CD14-positive monocyte (primary cell): ENCODE data around the gene LFNG. TPM values are rescaled to one million over a fixed set of nuclear protein-coding genes. Genes with fewer than 3 reads are reported as not detected.

Experiments
- DNase-seq, 3 donors: peaks; one replicate each; pipeline ENCODE4 v3.0.0-alpha.2; 2011 to 2022
- H2AFZ ChIP-seq: 2 replicates; pipeline ENCODE4 v1.6.0; 2012; ENCODE audit warnings: mild to moderate bottlenecking, low read depth, low read length, inconsistent platforms; ENCODE audit not compliant: insufficient read depth, poor library complexity, severe bottlenecking
- H3K27ac ChIP-seq, 2 donors: 1 replicate in 1 of 2; 2 replicates in 1 of 2; pipeline ENCODE4 v1.5.1; 2012 to 2013; ENCODE audit warnings: low read length in 2 of 2, control low read depth in 1 of 2, inconsistent platforms in 1 of 2, low read depth in 1 of 2, mild to moderate bottlenecking in 1 of 2
- H3K27me3 ChIP-seq, 2 donors: one replicate each; pipeline versions ENCODE4 v1.6.0 to v1.6.1; 2011 to 2013; ENCODE audit warnings: low read length in 2 of 2; ENCODE audit not compliant: control insufficient read depth in 2 of 2, insufficient read depth in 2 of 2
- H3K36me3 ChIP-seq, 2 donors: replicated peaks in 1 of 2; 1 replicate in 1 of 2; 2 replicates in 1 of 2; pipeline versions ENCODE4 v1.5.1 to v1.6.1; 2012 to 2013; ENCODE audit warnings: low read length in 2 of 2, control low read depth in 1 of 2, inconsistent platforms in 1 of 2, mild to moderate bottlenecking in 1 of 2; ENCODE audit not compliant: insufficient read depth in 2 of 2, control insufficient read depth in 1 of 2
- H3K4me1 ChIP-seq, 2 donors: 1 replicate in 1 of 2; 2 replicates in 1 of 2; pipeline versions ENCODE4 v1.5.1 to v1.6.1; 2012 to 2013; ENCODE audit warnings: low read length in 2 of 2, control low read depth in 1 of 2, inconsistent platforms in 1 of 2, mild to moderate bottlenecking in 1 of 2, moderate library complexity in 1 of 2; ENCODE audit not compliant: insufficient read depth in 2 of 2, control insufficient read depth in 1 of 2
- H3K4me2 ChIP-seq: replicated peaks from 2 replicates; pipeline ENCODE3; 2012; ENCODE audit warnings: low read length, moderate library complexity, mild to moderate bottlenecking; ENCODE audit not compliant: poor library complexity, severe bottlenecking; ENCODE audit errors: extremely low read depth
- H3K4me3 ChIP-seq, 3 experiments: fragments of 200-600 bp in 1 of 3; sonication (generic) in 1 of 3; replicated peaks in 1 of 3; 1 replicate in 2 of 3; 2 replicates in 1 of 3; pipeline ENCODE4 v1.5.1; 2011 to 2013; ENCODE audit warnings: low read length in 3 of 3, mild to moderate bottlenecking in 3 of 3, control low read depth in 2 of 3, low read depth in 2 of 3, inconsistent platforms in 1 of 3, moderate library complexity in 1 of 3
- H3K79me2 ChIP-seq: 2 replicates; pipeline ENCODE4 v1.6.0; 2012; ENCODE audit warnings: mild to moderate bottlenecking, control low read depth, inconsistent platforms, low read length, moderate library complexity; ENCODE audit not compliant: insufficient read depth
- H3K9ac ChIP-seq: 2 replicates; pipeline ENCODE4 v1.6.0; 2017; ENCODE audit warnings: low read length, mild to moderate bottlenecking; ENCODE audit not compliant: insufficient read depth, poor library complexity, severe bottlenecking
- H3K9me3 ChIP-seq, 2 donors: replicated peaks in 1 of 2; 1 replicate in 1 of 2; 2 replicates in 1 of 2; pipeline versions ENCODE4 v1.5.1 to v1.6.1; 2012 to 2013; ENCODE audit warnings: low read length in 2 of 2, control low read depth in 1 of 2; ENCODE audit not compliant: control insufficient read depth in 1 of 2, insufficient read depth in 1 of 2
- H4K20me1 ChIP-seq: 2 replicates; pipeline ENCODE4 v1.6.0; 2012; ENCODE audit warnings: mild to moderate bottlenecking, low read length, control low read depth, moderate library complexity; ENCODE audit not compliant: insufficient read depth
- H3K27ac Mint-ChIP-seq, 7 donors: one replicate each; pipeline ENCODE4 v1.8.0; 2020; ENCODE audit warnings: mild to moderate bottlenecking in 7 of 7, mixed read lengths in 7 of 7, moderate library complexity in 6 of 7, inconsistent platforms in 2 of 7
- H3K27me3 Mint-ChIP-seq, 3 donors: one replicate each; pipeline ENCODE4 v1.8.0; 2021 to 2022; ENCODE audit warnings: low read depth in 3 of 3, mild to moderate bottlenecking in 3 of 3, mixed read lengths in 3 of 3, moderate library complexity in 3 of 3, inconsistent platforms in 1 of 3
- H3K36me3 Mint-ChIP-seq, 2 donors: one replicate each; pipeline ENCODE4 v1.8.0; 2020; ENCODE audit warnings: mixed read lengths in 2 of 2, inconsistent platforms in 1 of 2, mild to moderate bottlenecking in 1 of 2
- H3K4me1 Mint-ChIP-seq: one replicate; pipeline ENCODE4 v1.8.0; 2020; ENCODE audit warnings: mild to moderate bottlenecking, mixed read lengths
- H3K4me3 Mint-ChIP-seq, 2 donors: one replicate each; pipeline ENCODE4 v1.8.0; 2020; ENCODE audit warnings: mild to moderate bottlenecking in 2 of 2, mixed read lengths in 2 of 2, moderate library complexity in 1 of 2
- H3K9me3 Mint-ChIP-seq, 7 donors: one replicate each; pipeline ENCODE4 v1.8.0; 2020 to 2022; ENCODE audit warnings: mixed read lengths in 7 of 7, mild to moderate bottlenecking in 6 of 7, moderate library complexity in 6 of 7, inconsistent platforms in 2 of 7
- WGBS: methylation state at CpG from one replicate; pipeline ENCODE4 v1.1.5; 2013; ENCODE audit warnings: missing lambda C conversion rate; ENCODE audit not compliant: insufficient coverage; 5-methylcytosine and 5-hydroxymethylcytosine counted together
- intact Hi-C, 2 donors: fragments of 100-400 bp; cut with micrococcal nuclease; formaldehyde crosslinking; loops; one replicate each; pipeline versions ENCODE4 v1.15.0 to v1.15.1; 2023
- polyA plus RNA-seq, 3 donors: library from polyadenylated mRNA; depleted of rRNA in 1 of 3; unstranded in 2 of 3; stranded (reverse) in 1 of 3; fragments of 300-500 nt in 2 of 3; fragments of >200 nt in 1 of 3; fragmentation: Illumina TruSeq in 2 of 3; gene quantifications; 1 replicate in 2 of 3; 2 replicates in 1 of 3; pipeline ENCODE4 v1.2.3, GENCODE V29; 2012 to 2021
- TF ChIP-seq, protein P1 (sequence below): fragments of 200-600 bp; IDR thresholded peaks from one replicate; pipeline ENCODE4 v1.8.0; 2022; ENCODE audit warnings: antibody characterized with exemption, mild to moderate bottlenecking

The LFNG gene
- polyA plus RNA-seq, 3 donors = 1.9 to 121 (median 2.2) TPM

- Histone ChIP-seq H3K79me2 (no peaks in the 10 kb centered on the region), H3K36me3 (peaks cover 32 to 56% of the 10 kb centered on the region in 2 donors), H2AFZ (no peak overlapping the region), H4K20me1 (peaks cover 4% of the 10 kb centered on the region), H3K27me3 (no peaks in the 10 kb centered on the region), H3K27ac (no peak overlapping the region), H3K4me3 (no peak overlapping the region), H3K9me3 (no peaks in the 10 kb centered on the region), H3K9ac (no peak overlapping the region), H3K4me1 (peaks cover 8 to 9% of the 10 kb centered on the region in 2 donors), H3K4me2 (no peak overlapping the region)
- no peak for DNase-seq
- 100% methylated on average over 7 of the region's 16 CpGs for WGBS
- no peaks in the 10 kb centered on the region for H3K9me3 Mint-ChIP-seq
- H3K36me3 Mint-ChIP-seq = peaks cover 58 to 70% of the 10 kb centered on the region in 2 donors
- TF ChIP-seq, protein P1, sequence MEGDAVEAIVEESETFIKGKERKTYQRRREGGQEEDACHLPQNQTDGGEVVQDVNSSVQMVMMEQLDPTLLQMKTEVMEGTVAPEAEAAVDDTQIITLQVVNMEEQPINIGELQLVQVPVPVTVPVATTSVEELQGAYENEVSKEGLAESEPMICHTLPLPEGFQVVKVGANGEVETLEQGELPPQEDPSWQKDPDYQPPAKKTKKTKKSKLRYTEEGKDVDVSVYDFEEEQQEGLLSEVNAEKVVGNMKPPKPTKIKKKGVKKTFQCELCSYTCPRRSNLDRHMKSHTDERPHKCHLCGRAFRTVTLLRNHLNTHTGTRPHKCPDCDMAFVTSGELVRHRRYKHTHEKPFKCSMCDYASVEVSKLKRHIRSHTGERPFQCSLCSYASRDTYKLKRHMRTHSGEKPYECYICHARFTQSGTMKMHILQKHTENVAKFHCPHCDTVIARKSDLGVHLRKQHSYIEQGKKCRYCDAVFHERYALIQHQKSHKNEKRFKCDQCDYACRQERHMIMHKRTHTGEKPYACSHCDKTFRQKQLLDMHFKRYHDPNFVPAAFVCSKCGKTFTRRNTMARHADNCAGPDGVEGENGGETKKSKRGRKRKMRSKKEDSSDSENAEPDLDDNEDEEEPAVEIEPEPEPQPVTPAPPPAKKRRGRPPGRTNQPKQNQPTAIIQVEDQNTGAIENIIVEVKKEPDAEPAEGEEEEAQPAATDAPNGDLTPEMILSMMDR = no peak
- H3K4me3 Mint-ChIP-seq = no peak overlapping the region
- peak overlapping the region in 1 of 7 donors; percentile 42 for H3K27ac Mint-ChIP-seq
- H3K4me1 Mint-ChIP-seq = peaks cover 6% of the 10 kb centered on the region
- intact Hi-C loops = no loop called here
- peaks cover 0 to 4% (median 0%) of the 10 kb centered on the region in 3 donors for H3K27me3 Mint-ChIP-seq
Measured at GRCh38 chr7:2570021-2570420, 50.4 kb downstream of the LFNG start.

- over 99% methylated on average over 10 of the region's 15 CpGs for WGBS
- Mint-ChIP-seq H3K4me1 (peaks cover 6% of the 10 kb centered on the region), H3K9me3 (no peaks in the 10 kb centered on the region), H3K27me3 (peaks cover 0 to 4% (median 2%) of the 10 kb centered on the region in 3 donors), H3K4me3 (no peak overlapping the region), H3K36me3 (peaks cover 61 to 72% of the 10 kb centered on the region in 2 donors), H3K27ac (no peak overlapping the region)
- Histone ChIP-seq H3K27me3 (no peaks in the 10 kb centered on the region), H4K20me1 (peaks cover 4% of the 10 kb centered on the region), H3K36me3 (peaks cover 34 to 59% of the 10 kb centered on the region in 2 donors), H3K4me2 (no peak overlapping the region), H3K4me3 (no peak overlapping the region), H3K27ac (no peak overlapping the region), H2AFZ (no peak overlapping the region), H3K79me2 (no peaks in the 10 kb centered on the region), H3K9ac (no peak overlapping the region), H3K4me1 (peaks cover 8 to 9% of the 10 kb centered on the region in 2 donors), H3K9me3 (no peaks in the 10 kb centered on the region)
- no peak for DNase-seq
- TF ChIP-seq, protein P1 = no peak
- intact Hi-C loops = no loop called here
Measured at GRCh38 chr7:2571409-2571808, 51.8 kb downstream of the LFNG start.
